ENCODE measurements around the gene MYH9.

DNA sequence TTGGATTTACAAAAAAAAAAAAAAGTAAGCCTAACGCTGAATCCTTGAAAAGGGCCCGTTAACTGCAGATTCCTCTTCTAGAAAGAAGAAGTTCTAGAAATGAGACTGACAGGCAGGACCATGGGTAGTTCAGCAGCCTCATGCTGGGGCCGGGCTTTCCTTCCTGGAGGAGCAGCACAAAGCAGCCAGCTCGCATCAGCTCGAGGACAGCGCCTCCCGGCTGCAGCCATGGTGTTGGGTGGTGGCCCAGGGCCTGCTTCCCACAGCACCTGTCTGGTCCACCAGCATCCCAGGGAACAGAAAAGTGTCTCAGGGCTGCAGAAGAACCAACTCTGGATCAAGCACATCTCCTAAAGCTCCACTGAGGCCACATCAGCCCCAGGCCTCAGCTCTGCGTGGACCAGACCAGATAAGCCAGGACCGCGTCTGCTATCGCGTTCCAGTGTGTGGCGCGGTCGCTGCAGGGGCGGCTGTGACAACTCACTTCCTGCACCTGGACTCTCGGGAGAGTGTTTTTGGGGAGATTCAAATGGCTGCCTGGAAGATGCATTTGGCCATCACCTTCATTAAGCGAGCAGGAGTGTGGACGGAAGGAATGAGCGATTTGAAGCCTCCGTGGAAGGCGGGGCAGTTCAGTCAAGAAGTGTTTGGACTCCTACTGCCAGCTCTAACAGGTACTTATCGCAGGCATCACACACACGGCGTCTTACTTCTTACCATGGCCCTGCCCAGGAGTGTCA lies 53.5 kb downstream of the MYH9 start:
- TF ChIP-seq CTCF (IDR thresholded peaks at IDR 0.05) (peak in 1 of 2 donors; percentile 8), POLR2A (IDR thresholded peaks at IDR 0.05) (no peak)
